Hippocampal formation (tissue), 2 donors: ENCODE data around the gene CRYBG2.

Source experiments
- DNase-seq, 2 donors: peaks; one replicate each; lab custom pipeline; 2025; lab: John Stamatoyannopoulos, UW

CRYBG2 gene

DNA sequence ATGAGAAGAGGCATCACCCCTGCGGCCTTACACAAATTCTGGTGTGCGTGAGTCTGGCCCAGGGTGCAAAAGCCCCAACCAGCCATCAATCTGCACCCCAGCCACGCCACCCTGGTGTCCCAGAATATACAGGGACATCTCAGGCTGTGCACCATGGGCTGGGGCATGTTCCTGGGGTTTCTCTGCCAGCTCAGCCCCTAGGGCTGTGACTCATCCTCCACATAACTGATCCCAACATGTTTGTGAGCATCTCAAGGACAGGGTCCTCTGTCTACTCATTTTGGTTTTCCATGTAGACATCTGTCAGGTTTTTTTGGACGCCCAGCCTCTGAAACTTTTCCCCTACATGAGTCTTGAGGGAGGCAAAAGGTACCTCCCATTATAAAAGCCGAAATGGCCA lies 18.1 kb upstream of the CRYBG2 start:
- no peak for DNase-seq

DNA sequence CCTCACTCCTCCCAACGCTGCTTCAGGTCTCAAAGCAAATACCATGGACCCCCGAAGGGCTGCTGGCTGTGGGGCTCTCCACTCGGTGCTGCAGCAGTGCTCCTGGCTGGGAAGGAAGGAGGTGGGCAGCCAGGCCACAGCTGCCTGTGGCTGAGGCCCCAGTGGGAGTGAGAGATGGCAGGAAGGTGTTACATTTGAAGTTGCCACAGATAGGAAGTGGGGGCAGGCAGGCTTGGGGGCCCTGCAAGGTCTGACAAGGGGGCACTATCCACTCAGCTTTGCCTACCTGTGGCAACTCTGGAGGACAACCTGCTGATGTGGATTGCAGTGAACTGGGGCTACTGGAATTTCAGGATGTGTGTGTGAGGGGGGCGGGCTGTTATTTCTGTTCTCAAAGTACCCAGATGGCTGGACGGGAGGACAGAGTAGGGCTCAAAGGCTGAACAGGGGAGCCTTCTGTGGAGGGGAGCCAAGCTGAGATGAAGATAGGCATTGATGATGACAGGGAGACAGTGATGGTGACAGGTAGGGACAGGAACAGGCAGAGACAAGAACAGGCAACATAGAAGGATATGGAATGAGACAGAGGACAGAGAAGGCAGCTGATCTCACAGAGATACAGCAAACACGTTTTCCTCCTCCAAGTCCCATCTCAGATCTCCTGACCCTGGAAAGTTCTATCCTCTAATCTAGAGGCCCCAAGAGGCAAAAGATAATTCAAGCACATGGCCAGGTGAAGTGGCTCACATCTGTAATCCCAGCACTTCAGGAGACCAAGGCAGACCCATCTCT lies 16.9 kb upstream of the CRYBG2 start:
- no peak for DNase-seq

DNA sequence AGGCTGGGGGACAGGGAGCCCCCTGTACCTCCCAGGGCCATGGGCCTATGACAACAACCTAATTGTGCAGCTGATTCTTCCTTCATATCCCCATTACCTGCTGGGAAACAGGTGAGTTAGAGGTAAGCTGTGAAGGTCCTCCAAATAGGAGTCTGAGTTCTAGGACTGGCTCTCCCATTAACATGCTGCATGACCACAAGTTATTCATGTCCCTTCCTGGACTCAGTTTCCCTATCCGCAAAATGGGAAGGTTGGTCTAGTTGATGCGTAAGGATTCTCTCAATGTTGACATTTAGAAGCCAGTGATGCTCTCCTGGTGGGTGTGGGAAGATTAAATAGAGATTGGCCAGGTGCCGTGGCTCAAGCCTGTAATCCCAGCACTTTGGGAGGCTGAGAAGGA lies 14.6 kb upstream of the CRYBG2 start:
- no peak for DNase-seq

DNA sequence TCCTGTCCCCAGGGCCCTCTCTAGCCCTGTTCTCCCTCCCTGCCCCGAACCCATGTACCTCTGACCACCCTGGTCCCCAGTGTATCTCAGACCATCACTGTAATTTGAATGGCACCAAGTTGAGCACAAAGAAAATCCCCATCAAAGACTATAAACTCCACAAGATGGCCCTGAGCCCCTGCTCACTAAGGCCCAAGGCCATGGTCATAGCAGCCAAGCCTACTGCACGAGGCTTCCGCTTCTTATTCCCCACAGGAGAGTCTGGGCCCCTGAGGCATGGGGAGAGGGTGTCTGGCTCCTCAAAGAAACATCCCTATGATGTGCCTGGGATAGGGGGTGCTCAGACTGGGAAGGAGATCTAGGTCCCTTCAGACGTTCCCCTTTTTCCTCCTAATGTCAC lies 14.1 kb upstream of the CRYBG2 start:
- DNase-seq = no peak

DNA sequence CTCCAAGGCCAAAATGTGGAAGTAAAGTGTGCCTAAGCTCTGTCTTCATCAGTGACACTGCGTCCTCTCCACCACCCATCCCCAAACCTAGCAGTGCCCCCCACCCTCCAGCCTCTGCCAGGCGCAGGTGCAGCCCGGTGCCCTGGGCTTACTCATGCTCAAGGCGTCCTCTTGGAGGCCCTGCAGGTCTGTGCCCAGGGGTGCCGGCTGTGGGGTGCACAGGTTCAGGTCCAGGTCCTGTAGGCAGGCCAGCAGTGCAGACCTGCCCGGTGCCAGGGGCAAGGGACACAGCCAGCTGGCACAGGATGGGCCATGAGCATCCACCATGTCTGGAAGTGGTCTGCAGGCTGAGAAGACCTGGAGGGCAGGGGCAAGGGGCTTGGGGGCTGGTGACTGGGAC lies 13.5 kb upstream of the CRYBG2 start:
- no peak for DNase-seq

DNA sequence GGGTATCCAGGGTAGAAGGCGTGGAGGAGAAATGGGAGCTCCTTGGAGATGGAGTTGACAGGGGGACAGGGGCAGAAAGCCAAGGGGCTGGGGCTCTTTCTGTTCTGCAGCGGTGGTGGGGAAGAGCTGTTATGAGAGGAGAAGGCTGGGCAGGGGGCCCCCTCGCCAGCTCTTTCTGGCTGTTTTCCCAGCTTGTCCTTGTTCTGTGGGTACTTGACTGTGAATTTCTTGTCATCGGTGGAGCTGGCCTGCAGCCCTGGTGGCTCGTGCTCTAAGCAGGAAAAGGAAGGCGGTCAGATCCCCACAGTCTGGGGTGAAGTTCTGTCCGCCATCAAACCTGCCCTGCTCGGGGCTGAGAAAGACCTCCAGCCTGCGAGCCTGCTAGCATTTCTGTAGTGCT lies 11.0 kb upstream of the CRYBG2 start:
- DNase-seq = no peak

DNA sequence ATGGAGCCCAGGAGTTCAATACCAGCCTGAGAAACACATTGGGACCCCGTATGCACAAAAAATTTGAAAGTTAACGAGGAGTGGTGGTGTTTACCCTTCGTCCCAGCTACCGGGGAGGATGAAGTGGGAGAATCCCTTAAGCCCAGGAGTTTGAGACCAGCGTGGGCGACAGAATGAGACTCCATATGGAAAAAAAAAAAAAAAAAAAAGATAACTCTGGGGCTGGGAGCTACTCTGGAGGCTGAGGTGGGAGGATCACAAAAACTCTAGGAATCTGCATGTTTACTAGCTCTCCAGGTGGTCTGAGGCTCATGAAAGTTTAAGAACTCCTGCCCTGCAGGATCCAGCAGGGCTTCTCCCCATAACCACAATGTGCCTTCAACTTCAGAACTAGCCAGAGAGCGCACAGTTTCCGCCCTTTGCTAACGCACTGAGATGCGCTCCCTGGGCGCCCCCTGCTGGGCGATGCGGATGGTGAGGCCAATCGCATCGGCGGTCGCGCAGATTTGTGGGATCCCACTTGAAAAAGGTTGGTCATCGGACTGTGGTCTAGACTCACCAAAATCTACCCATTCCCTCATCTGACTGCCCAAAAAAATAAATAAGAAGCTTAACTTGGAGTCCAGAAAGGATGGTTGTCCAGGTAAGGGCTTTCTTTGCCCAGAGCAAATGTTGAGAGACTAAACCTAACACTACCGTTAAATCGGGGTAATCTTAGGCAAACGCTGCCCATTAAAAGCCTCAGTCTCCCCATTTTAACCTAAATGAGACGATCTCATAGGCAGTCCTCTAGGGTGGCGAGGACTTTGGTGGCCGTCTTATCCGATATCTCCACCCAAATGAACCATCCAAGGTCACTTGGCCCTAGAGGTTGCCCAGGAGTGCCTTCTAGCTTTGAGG lies 9.9 kb upstream of the CRYBG2 start:
- DNase-seq = peak in 1 of 2 donors; percentile 37

DNA sequence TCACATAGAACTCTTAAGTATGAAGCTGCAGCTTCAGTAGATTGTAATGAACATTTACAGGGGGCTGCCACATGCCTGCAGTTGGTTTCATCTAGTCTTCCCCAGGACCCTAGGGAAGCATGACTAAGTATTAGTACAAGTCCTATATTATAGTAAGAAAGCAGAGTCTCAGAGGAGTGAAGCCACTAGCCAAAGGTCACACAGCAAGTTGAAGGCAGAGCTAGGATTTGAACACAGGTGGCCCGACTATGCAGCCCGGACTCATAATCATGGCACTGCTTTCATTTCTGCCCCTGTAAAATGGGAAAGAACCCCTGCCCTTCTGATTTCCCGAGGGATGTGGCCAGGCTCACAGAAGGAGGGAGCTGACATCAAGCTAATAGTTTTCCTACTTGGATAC lies 8.4 kb upstream of the CRYBG2 start:
- DNase-seq = no peak

DNA sequence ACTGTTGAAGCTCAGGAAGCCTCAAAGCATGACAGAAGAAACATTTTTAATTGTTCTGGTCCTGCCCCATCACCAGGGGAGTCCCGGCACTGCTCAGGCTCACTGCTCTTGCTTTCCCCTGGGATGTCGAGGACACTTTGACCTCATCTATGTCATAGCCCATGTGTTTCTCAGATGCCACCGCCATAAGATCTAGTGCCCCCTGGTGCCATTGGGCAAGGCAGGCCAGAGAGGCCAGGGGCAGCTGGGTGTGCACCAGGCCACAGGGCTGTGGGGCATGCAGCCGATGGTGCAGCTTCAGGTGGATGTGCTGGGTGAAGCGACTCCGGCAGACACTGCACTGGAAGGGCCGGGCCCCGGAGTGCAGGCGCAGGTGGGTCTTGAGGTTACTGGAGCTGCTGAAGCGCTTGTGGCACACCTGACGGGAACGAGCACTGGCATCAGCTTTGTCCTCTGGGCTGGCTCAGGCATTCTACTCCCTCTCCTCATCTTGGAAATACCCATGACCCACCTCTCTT lies 7.7 kb upstream of the CRYBG2 start:
- no peak for DNase-seq

DNA sequence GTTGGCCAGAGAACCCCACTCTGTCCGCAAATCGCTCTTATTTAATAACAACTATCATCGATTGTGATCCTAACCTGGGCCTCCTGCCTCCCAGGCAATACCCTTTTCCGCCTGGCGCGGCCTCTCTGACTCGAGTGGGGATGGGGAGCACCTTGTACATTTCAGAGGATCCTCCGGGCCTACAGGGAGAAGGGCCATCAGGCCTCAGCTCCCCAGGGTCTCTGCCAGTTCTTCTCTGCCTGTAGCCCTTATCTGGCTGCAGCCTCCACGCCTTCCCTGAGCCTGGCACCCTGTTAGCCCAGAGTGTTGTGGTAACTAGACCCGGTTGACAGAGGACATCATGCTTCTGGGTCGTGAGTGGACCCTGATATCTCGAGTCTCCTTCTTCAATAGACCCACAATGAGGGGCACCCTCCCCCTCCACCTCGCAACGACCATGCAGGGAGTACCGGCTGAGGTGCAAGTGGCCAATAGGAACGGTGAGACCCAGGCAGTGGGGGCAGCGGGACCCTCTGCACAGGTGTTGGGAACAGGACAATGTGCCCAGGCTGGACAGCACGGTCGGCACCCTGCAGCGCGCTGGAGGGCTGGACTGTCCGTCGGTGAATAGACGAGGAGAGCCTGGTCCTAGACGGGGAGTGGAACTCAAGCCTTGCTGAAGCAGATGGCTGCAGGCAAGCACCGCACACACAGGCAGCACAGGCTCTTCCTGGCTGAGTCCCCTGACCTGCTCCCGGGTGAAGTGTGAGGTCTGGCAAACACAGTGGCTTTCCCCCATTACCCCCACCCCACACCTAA lies 7.1 kb upstream of the CRYBG2 start:
- DNase-seq = no peak

DNA sequence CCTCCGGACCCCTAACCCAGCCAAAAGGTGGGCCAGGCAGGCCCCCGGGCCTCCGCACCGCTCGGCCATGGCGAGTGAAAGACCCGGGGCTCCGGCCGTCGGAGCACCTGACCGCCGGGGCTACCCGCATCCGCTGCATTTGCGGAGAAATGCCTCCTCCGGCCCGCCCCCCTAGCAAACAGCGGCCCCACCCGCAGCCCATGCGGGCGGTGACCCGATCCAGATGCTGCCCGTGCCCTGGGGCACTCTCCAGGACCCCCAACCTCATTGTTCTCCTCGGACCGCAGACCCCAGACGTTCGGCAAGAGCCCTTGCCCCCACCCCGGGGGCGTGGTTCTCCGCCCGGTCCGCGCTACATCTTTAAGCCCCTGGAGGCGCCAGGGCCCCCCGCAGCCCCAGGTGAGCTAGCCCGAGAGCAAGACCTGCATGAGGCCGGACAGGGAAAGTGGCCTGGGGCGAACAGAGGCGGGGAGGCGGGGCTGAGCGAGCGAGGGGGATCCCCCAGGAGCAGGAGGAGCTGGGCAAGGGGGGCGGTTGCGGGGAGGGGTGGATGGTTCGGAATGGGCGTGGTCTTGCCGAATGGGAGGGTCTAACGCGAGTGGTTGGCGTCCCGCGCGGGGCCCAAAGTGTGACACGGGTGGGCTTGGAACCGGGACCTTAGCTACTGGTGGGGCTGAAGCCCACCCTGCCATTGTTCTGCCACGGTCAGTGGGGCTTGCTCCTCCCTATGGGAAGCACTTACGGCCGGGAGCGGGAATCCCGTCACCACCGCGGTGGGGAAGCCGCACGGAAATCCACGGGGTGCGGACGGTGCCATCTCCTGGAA lies 6.3 kb upstream of the CRYBG2 start:
- no peak for DNase-seq

DNA sequence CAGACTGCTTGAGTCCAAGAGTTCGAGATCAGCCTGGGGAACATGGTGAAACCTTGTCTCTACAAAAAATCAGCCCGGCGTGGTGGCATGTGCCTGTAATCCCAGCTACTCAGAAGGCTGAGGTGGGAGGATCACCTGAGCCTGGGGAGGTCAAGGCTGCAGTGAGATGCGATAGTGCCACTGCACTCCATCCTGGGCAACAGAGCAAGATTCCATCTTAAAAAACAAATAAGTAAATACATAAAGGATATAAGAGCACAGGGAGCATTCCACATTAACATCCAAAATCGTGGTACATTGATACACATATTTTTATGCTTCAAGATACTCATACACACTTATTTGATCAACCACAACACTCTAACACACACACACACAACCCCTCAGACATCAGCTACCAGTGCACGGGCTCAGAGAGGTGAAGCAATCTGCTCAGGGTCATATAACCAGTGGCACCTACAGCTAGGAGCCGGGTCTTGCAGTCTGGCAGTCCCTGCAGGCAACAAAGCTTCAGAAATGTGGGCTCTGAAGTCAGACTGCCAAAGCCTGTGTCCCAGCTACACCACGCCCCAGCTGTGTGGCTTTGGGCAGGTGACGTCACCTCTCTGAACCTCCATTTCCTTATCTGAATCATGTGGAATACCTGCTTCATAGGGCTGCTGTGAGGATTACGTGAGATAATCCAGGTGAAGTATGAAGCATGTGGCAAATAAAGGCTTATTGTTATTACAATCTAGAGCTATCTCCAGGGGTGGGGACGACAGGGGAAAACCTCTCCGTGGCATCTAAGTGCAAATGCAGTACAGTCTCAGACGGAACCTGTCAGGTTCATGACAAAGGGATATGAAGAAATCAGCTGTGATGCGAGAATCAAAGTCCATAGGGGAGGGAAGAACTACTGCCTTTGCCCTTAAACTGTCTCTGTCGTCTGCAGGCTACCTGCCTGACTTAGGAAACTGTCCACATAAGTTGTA lies 4.8 kb upstream of the CRYBG2 start:
- DNase-seq = no peak

DNA sequence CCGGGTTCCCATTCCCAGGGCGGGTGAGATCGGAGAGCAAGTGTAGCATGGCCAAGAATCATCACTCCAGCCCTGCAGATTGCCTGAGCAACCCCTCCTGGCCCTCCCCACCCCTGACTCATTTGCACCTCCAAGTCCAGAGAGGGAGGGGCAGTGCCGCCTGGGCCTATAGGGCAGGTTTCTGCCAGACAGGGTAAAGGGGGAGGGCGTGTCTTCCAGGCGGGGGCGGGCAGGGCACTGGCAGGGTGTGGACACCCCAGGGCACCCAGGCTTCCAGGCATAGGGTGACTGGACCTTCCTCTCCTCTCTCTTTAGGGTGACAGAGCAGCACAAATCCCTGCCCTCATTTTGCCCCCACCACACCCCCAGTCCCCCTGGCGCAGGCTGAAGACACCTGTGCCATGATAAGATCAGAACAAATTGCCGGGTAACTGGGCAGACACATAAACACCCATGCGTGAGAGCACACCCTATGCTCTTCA lies 3.2 kb upstream of the CRYBG2 start:
- DNase-seq = no peak

DNA sequence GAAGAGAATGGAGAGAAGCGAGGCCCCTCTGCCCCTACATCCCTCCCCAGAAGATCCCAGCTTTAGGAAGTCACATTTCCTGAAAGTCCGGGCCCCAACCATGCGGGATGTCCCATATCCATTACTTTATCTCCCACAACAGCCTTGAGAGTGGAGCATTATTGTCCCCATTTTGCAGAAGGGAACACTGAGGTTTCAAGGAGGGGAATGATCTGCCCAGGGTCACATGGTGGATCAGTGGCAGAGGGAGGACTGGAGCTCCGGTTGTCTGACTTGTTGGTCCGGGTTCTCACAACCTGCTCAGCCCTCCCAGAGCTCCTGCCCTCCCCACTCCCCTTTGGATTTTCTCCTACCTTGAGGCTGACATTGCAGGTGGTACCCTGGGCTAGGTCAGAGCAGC lies 2.2 kb upstream of the CRYBG2 start:
- DNase-seq = no peak

DNA sequence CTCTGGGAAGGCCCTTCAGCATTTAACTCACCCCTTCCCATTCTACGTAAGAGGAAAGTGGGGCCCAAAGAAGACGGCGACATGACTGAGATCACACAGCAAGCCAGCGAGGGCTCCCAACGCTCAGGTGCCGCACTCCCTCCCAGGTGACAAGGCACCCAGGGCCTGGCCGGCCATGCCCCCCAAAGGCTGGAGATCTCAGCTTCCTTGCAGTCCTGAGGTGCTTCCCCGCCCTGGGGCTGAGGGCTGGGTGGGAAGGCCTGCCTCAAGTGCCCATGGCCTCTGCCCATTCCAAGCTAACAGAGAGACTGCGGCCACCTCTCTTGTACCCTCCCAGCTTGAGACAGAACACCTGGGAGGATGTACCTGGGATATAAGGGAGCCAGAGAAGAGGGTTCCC lies 1.0 kb upstream of the CRYBG2 start:
- no peak for DNase-seq

DNA sequence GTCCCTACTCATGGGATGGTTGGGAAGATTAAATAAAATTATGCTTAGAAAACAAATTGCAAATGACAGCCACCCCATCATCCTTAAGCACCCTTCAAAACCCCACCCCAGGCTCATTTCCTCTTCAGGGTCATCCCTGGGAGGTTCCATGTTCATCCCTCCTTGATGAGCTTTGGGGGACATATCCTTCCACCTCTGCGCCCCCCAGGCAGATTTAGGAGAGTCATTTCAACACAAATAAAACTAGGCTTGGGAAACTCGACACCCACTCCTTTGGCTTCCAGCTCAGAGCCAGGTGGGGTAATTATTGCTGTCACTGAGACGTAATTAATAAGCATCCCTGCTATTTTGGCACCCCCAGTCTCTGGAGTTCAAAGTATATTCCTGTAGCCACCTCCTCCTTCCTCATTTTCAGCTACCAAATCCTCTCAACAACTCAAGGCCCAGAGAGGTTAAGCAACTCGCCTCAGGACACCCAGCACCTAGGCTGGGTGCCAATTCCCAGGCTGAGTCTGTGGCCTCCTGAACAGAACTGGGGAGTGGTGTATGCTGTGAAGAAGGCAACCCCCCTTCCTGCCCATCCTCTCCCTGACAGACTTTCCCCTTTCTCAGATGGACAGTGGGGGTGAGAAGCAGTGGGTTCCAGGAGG lies 595 bp downstream of the CRYBG2 start:
- no peak for DNase-seq

DNA sequence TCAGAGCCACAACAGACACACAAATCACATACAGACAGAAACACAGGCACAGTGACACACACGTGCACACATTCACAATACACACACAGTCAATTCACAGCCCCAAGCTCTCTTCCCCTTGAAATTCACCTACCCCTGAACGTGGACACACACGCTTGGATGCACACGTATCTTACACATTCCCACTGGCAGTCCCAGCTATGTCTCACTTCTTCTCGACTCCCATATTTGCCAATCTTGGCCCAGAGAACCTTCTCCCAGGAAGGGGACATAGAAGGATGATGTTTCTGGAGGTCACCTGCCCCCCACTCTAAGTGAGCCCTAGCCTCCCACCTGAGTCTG lies 1.6 kb downstream of the CRYBG2 start:
- DNase-seq = no peak

DNA sequence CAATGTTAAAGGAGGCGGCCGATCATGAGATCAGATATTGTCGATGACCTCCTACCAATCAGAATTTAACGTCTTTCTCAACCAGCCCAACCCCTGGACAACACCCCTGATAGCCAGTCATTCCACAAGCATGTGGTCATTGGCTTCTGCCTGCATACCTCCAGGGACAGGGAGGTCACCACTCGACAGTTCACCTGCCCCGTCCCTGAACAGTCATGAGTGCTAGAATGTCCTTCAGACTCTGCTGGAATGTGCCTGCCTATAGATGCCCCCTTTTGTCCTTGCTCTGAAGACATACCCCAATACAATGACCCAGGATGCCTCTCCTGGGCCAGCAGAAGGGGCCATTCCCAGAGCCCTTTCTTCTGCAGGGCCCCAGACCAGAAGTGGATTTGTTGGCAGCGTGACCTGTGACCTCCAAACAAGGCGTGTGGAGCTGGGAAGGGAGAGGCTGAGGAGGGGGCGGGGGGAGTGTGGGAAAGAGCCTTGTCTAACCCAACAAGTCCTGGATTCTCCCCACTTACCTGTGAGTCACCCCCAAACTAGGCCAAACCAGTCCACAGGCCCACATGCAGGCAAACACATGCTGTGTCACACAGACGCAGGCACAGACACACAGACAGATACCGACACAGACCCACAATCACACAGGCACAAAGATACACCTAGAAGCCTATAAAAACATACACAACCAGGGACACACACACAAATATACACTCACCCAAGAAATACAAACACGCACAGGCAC lies 2.2 kb downstream of the CRYBG2 start:
- no peak for DNase-seq
